ENCODE results near the gene FGD2. TPM values are rescaled to one million over a fixed set of nuclear protein-coding genes. Genes with fewer than 3 reads are reported as not detected.

FGD2 gene
- total and polyA plus RNA-seq, 10 of the 15 experiments (the other 5 are each of a cell fraction or from before 2014, with no cell fraction given) = 5.2 to 88.1 (median 33.2) TPM

DNA sequence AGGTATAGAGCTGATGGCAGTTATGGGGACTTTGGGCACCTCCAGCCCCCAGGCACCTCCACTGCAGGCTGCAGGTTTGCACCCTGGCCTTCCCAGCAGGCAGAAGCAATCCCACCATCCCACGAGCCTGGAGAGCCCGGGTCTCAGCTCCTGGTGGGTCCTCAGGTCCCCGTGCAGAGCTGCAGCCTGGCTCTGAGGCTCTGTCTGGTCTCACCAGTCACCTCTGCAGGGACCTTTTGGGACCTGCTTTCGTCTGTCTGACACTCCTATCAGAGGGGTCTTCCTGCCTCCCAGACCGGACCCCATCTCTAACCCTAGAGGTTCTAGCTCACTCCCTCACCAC, 41.9 kb downstream of the FGD2 start:
- no peaks in the 10 kb centered on the region for H3K36me3 ChIP-seq (ENCODE audit: control insufficient read depth in 2 of 2, insufficient read depth in 2 of 2, low read length in 1 of 2)
- no peaks in the 10 kb centered on the region for H3K9me3 ChIP-seq (replicated peaks; ENCODE audit: control insufficient read depth, insufficient read depth, low read length)
- no peak for TF ChIP-seq CHD2 (IDR thresholded peaks at IDR 0.05; ENCODE audit: borderline replicate concordance, low read depth, low read length)
- no peak for TF ChIP-seq HDGF (IDR thresholded peaks at IDR 0.05)
- no peak for TF ChIP-seq KDM1A (IDR thresholded peaks at IDR 0.05; ENCODE audit: borderline replicate concordance)
- TF ChIP-seq SIN3A (IDR thresholded peaks at IDR 0.05; ENCODE audit: low read depth, low read length) = no peak
- TF ChIP-seq HDAC6 (IDR thresholded peaks at IDR 0.05; ENCODE audit: unreplicated experiment) = no peak
- TF ChIP-seq YY1 (IDR thresholded peaks at IDR 0.05; ENCODE audit: low read depth, low read length) = no peak
- TF ChIP-seq, protein P1, sequence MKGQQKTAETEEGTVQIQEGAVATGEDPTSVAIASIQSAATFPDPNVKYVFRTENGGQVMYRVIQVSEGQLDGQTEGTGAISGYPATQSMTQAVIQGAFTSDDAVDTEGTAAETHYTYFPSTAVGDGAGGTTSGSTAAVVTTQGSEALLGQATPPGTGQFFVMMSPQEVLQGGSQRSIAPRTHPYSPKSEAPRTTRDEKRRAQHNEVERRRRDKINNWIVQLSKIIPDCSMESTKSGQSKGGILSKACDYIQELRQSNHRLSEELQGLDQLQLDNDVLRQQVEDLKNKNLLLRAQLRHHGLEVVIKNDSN (IDR thresholded peaks at IDR 0.05; ENCODE audit: borderline replicate concordance, extremely low read length, insufficient read depth, low read depth, low read length) = no peak
- TF ChIP-seq, protein P2, sequence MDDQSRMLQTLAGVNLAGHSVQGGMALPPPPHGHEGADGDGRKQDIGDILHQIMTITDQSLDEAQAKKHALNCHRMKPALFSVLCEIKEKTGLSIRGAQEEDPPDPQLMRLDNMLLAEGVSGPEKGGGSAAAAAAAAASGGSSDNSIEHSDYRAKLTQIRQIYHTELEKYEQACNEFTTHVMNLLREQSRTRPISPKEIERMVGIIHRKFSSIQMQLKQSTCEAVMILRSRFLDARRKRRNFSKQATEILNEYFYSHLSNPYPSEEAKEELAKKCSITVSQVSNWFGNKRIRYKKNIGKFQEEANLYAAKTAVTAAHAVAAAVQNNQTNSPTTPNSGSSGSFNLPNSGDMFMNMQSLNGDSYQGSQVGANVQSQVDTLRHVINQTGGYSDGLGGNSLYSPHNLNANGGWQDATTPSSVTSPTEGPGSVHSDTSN (IDR thresholded peaks at IDR 0.05; ENCODE audit: insufficient replicate concordance, low read depth, low read length) = no peak
- no peaks in the 10 kb centered on the region for H4K20me1 ChIP-seq (ENCODE audit: control insufficient read depth, insufficient read depth)
- ATAC-seq (no peak), DNase-seq (ENCODE audit: low read depth, low spot score) (no peak), FAIRE-seq (no peak)
- no peaks in the 10 kb centered on the region for H3K79me2 ChIP-seq (ENCODE audit: control insufficient read depth, insufficient read depth, low read length)
- ChIA-PET POLR2A (interaction anchor here (5.6 kb wide), 1 partner anchor 124 kb away, joined by 43 read pairs; the partner anchor contains the start of gene PIM1), SMC1A (ENCODE audit: uncharacterized antibody, unreplicated experiment) (interaction anchor here (0.9 to 13.5 kb wide), 4 partner anchors 10 to 125 kb away, joined by 3 to 266 read pairs (median 11); partner anchors contain the start of gene PIM1), CTCF (interaction anchor here (1.0 to 10.3 kb wide), 7 partner anchors 17 to 162 kb away, joined by 4 to 260 read pairs (median 6); partner anchors contain the start of gene PIM1), RAD21 (ENCODE audit: unreplicated experiment) (interaction anchor here (2.5 to 12.3 kb wide), 2 partner anchors 125 to 163 kb away, joined by 8 to 255 read pairs; partner anchors contain the start of gene PIM1)
- H3K27me3 ChIP-seq (replicated peaks in 1 of 2; ENCODE audit: control insufficient read depth in 2 of 2, insufficient read depth in 2 of 2, low read length in 1 of 2) = no peaks in the 10 kb centered on the region
- WGBS (ENCODE audit: insufficient coverage, insufficient replicate concordance, low lambda C conversion rate, missing lambda C conversion rate) = 59% methylated on average over 5 of the region's 5 CpGs
- H3K4me3 ChIP-seq = no peak overlapping the region
- intact Hi-C loops (cut with micrococcal nuclease; ENCODE audit: unreplicated experiment) = no loop called here
- H3K4me1 ChIP-seq (ENCODE audit: control insufficient read depth, insufficient read depth, low read length) = peaks cover 40% of the 10 kb centered on the region
- no peak overlapping the region for H2AFZ ChIP-seq (ENCODE audit: control insufficient read depth, low read depth, low read length)
- in situ Hi-C loops (cut with MboI) = no loop called here
- no peak overlapping the region for H3K27ac ChIP-seq (ENCODE audit: control insufficient read depth, insufficient read depth)
- H3K4me2 ChIP-seq (ENCODE audit: control insufficient read depth, insufficient read depth) = no peak overlapping the region
- BruUV-seq (replicated peaks) = no TSS peak
- H3K9ac ChIP-seq (ENCODE audit: control insufficient read depth, insufficient read depth, low read length) = no peak overlapping the region
